ENCODE results near the gene LRRC58.
"Not testable (repeated sequence)": the region's sequence is repeated elsewhere in the genome, so short reads cannot be mapped to it uniquely, and the experiment has no call there.

The LRRC58 gene

DNA sequence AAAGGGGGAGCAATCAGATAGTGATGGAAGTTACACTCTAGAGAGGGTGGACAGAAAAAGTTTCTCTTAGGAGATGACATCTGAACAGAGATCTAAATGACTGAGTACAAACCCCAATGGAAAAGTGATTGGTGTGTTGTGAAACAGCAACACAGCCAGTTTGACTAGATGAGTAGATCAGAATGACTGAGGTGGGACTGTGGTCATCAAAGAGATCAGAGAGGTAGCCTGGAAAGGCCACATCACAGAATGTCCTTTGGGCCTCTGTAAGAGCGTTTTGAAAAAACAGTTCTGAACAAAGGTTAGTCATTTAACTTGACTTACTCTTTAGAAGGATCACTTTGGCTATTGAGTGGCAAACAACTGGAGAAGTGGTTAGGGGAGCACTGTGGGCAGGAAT, 10.6 kb downstream of the LRRC58 start:
- no peak for DNase-seq

DNA sequence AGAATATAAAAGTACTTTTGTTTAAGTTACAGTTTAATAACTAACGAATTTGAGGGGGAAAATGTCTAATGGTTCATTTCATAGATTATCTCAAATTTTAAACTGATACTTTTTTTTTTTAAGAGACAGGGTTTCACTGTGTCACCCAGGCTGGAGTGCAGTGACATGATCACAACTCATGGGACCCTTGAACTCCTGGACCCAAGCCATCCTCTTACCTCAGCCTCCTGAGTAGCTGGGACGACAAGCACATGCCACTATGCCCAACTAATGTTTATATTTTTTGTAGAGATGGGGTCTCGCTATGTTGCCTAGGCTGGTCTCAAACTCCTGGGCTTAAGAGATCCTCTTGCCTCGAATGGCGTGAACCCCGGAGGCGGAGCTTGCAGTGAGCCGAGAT, 16.5 kb downstream of the LRRC58 start:
- DNase-seq = no peak

DNA sequence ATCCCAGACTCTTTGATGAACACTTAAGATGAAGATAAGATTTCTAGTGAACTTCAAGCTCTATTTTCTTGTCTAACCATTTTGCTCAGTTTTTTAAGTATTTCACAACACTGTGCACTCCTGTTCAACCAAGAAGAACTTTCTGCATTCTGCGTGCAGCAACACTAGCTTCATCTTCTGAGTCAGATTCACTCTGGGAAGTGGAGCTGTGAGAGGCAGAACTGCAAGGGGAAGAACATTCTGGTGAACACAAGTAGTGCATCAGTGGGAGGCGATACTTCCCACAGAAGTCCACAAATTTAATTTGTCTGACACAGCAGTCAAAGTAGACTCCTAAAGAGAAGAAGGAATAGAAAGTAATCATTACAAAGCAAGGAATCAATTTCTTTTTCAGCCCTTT, 18.1 kb downstream of the LRRC58 start:
- DNase-seq = no peak

DNA sequence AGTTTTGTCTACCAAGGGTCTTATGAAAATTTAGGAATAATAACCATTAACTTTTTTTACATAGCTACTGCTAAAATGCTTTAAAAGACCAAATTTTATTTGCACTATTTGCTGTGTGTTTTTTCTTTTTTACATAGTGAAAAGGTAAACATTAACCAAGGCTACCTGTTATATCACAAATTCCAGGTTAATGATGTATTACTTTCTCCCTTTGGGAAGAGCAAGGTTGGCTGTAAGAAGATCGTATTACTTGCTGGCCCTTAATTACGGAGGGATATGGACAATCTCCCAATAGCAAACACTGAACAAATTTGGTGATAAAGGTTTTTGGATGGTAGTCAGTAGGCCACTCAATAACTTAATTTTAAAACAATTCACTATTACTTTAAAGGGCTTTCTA, 22.4 kb downstream of the LRRC58 start:
- no peak for DNase-seq

DNA sequence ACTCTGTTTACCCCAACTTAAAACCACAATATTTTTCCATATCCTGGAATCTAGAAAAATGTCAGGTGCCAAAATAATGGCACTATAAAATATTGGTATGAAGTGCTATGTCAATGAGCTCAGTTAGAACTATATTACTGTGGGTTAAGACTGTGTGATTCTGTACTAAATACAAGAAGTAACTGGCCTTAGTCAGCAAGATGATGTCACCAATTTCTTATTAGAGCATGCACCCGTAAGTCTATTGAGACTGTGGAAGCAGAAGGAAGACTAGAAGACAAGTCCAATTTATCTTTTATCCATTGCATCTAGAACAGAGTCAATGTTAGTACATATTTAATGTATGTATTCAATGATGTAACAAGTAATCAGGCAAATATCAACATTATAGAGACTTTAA, 25.0 kb downstream of the LRRC58 start:
- DNase-seq = peak; percentile 26

DNA sequence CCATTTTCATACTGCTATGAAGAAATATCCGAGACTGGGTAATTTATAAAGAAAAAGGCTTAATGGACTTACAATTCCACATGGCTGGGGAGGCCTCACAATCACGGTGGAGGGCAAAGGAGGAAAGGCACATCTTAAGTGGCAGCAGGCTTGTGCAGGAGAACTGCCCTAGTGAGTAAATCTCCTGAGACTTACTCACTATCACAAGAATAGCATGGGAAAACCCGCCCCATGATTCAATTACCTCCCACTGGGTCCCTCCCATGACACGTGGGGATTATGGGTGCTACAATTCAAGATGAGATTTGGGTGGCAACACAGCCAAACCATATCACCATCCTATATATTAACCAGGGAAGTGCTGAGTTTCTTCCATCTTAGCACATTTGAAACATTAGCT, 25.4 kb downstream of the LRRC58 start:
- DNase-seq = not testable (repeated sequence)

DNA sequence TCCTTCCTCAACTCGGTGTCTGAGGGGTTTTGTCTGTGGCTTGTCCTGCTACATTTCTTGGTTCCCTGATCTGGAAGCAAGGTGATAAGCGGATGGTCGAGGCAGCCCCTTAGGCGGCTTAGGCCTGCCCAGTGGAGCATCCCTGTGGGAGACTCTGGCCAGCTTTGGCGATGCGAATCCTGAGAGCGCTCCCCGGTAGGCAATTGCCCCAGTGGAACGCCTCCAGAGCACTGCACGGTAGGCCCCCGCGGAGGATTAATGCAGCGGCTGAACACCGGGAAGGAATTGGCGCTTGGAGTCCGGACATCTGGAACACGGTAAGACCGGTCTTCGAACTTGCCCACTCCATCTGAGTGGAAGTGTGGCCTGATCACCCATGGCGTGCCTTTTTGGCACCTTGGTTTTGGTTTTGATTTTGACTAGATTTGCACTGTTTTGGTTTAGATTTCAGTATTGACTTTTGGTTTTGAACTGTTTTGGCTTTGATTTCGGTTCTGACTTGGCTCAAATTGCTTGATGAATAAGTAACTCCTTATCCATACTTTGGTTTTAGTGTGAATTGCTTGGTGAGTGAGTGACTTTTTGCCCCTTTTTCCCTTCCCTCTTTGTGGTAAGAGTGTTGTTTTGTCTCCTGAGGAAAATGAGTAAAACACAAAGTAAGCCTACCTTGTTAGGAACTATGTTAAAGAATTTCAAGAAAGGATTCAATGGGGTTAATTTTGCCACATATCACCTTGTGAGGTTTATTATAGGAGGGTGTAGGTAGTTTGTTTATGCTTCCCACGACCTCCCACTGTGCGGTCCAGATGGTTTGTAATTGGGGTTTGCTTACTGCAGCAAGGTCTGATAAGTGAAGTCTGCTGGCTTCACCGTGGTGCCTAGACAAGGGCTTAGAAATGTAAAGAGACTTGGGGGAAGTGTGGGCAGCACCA, 37.0 kb downstream of the LRRC58 start:
- no peak for DNase-seq

DNA sequence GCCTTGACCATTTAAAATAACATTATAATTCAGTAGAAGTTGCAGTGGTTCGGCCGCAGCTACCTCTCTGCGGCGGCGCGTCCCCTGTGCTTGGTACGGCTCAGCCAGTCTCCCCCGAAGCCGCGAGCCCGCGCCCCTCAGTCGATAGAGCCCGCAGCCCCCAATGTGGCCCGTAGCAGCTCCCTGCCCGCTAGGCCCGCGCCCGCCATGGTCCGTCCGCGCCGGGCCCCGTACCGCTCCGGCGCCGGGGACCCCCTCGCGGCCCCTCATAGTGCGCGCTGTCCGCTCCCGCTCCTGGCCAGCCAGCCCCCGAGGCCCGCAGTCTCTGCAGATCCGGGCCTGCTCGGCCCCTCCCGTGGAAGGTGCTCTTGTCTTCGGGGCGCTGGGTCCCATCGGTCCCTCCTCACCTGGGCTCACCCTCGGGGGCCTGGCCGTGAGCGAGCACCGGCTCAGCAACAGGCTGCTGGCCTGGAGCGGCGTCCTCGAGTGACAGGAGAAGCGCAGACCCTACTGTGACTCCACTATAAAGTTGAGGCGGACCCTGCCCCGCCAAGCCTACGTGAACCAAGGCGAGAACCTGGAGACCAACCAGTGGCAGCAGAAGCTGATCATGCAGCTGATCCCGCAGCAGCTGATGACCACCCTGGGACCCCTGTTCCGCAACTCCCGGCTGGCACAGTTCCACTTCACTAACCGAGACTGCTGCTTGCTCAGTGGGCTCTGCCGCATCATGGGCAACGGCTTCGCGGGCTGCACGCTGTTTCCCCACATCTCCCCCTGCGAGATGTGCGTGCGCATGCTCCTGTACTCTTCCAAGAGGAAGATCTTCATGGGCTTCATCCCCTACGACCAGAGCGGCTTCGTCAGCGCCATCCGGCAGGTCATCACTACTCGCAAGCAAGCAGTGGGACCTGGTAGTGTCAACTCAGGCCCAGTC, 42.4 kb downstream of the LRRC58 start:
- no peak for DNase-seq

DNA sequence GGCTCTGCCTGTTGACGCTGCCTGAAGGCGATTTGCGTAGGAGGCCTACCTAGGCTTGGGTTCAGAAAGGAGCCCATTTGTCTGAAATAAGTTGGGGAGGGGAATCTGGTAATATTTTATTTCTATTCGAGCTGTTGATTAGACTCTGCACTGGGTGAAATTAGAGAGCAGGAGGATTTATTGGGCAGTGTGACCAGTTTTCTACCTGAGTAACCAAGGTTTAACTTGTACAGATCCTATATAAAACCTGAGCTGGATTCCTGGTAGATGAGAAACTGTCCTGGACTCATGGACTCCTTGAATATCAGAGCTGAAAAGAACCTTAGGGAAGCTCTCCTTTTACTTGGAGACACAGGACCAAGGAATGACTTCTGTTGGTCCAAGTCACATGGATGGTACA, 44.5 kb downstream of the LRRC58 start:
- DNase-seq = no peak

DNA sequence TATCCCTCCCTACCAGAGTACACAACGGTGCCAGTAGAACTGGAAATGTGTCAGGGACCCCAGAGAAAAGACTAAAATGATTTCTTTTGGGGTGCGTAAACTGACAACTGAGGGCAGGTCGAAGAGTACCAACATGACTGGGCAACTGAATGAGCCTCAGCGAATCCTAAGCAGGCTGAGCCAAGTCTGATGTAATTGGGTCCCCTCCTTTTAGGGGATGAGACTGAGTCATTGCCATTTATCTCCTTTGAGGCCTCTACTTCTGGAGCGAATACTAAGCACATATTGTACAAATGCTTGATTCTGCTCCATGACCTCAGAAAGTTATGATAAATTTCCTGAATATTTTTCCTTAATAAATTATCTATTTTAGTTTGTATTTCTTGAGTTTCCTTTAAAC, 46.8 kb downstream of the LRRC58 start:
- no peak for DNase-seq

DNA sequence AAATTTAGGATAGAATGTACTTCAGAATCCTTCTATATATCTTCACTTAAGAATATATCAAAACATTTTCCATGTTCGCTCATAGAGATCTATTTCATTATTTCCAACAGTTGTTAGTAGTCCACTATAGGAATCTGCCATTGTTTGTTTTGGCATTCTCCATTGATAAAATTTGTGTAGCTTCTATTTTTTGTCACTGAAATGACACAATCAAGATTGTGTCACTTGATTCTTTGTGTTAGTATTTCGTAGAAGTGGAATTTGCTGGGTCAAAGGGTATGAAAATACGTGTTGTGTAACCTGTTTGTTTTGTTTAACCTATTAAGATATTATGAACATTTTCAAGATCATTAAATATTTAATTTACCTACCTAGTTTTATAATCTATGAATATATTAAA, 48.2 kb downstream of the LRRC58 start:
- no peak for DNase-seq

DNA sequence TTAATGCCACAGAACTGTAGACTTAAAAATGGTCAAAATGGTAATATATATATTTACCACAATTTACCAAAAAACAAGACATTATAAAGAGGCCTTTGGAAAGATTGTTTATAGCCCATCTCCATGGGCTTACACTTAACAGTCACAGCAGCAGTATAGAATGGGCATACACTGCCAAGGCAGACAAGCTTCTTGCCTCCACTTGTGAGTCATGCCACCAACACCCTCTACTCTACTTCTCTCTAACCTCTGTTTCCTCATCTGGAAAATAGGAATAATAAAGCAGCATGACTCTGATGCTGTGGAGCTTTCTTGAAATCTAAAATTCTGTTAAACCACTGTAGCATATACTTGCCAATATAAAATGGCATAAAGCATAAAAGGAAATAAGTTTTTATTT, 49.8 kb downstream of the LRRC58 start:
- no peak for DNase-seq

DNA sequence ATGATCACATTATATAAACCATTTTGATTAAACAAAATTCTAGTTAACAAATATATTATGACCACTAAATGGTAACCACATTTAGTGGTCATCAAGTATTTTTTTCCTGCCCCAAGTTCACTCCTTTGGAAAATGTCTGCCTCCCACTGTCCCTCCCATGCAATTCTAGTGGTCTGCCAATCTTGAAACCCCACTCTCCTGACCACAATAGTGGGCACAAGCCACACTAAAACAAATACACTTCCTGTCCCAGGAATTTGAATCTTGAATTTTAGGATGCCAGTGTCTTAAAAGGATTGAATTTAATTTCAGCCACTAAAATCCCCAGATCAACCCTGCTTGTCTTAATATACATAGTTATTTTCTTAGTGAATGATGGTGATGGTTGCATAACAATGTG, 50.2 kb downstream of the LRRC58 start:
- no peak for DNase-seq

DNA sequence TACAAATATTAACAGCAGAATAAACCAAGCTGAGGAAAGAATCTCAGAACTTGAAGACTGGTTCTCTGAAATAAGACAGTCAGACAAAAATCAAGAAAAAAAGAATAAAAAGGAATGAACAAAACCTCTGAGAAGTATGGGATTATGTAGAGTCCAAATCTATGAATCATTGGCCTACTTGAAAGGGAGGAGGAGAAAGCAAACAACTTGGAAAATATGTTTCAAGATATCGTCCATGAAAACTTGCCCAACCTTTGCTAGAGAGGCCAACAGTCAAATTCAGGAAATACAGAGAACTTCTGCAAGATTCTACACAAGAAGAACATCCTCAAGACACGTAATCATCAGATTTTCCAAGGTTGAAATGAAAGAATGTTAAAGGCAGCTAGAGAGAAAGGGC, 57.6 kb downstream of the LRRC58 start:
- not testable (repeated sequence) for DNase-seq

DNA sequence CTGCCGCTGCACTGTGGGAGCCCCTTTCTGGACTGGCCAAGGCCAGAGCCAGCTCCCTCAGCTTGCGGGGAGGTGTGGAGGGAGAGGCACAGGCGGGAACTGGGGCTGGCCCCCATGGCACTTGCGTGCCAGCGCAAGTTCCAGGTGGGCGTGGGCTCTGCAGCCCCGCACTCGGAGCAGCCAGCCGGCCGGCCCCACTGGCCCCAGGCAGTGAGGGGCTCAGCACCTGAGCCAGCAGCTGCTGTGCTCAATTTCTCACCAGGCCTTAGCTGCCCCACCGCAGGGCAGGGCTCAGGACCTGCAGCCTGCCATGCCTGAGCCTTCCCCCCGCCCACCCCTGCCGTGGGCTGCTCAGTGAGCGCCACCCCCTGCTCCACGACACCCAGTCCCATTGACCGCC, 59.5 kb downstream of the LRRC58 start:
- DNase-seq = no peak

DNA sequence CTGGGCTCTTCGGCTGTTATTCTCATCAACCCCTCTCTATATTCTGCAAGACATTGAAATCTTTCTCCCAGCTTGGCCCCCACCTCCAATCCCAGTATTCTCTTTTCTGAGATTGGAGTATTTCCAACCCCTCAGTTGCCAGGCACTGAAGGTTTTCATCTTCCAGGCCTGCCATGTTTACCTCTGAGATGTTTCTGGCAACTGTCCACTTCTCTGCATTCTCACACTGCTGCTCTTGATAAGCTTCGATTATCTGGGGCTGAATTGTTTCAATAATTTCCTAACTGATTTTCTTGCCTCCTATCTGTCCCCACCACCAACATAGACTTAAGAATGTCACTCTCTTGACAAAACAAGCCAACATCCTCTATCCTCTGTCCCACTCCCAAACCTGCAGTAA, 62.7 kb downstream of the LRRC58 start:
- DNase-seq = no peak

DNA sequence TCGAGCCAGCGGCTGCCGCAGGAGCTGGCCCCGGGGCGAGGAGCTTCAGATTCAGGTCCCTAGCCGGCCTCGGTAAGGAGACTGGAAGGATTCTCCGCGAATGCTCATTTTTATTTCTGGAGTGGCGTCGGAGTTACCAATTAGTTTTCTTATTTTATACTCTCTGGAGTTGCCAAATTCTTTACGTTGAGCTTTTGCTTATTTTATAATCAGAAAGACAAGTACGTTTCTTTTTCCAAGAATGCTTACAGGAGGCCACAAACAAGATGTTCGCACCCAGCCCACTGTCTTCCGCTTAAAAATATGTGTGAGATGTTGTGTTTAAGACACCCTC, 63.7 kb downstream of the LRRC58 start:
- no peak for DNase-seq

DNA sequence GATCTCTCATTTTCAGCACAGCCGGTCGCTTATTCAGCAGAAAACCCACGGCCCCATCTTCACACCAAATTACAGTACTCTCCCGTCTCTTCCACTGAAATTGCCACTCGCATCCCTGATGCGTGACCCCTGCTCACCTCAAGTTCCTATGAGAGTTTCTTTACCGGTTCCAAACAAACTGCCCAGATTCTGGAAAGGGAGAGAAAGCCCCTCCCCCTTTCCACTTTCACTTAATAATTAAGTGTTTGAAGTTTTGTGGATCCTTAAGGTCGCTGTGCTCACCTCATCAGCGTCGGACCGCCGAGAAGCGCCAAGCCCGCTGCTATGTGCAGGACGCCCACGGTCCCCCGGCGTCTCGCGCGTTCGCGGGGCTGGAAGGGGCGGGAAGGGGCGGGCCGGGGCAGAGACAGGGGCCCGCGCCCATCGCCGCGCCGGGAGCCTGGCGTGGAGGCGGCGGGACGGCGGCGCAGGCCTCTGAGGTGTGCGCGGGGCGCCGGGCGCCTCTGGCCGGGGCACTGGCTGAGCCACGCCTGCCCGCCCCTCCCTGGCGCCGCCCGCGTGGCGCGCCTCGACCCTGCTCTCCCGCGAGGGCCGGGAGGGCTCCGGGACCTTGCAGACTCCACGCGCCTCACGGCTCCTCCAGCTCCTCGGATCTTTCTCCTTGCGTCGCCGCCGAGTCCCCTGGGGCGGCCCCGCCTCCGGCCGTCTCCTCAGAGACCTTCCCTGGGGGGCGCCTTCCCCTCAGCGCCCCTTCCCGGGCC, 64.2 kb downstream of the LRRC58 start, which contains the start of gene GPR156:
Gene GPR156, minus strand, starts transcription at position 476 of the 761 bp plus-strand sequence. CDS start 41,124 bp downstream, outside the sequence.
- no peak for DNase-seq

DNA sequence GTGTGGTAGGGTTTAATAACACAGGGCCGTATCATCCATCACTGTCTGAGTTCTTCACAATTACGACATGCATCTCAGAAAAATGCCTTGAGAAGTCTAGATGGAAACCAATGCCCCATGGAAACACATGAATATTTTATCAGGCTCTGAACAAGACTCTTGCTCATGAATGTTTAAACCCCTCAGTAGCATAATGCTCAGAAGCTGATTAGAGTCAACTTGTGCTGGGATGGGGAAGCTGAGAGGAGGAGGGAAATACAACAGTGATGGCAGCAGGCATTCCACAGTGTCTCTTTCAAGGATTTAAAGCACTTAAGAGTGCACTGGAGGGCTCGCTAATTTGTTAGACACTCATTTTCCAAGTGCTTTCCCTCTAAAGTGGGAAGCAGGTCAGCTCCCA, 67.9 kb downstream of the LRRC58 start:
- DNase-seq = no peak

DNA sequence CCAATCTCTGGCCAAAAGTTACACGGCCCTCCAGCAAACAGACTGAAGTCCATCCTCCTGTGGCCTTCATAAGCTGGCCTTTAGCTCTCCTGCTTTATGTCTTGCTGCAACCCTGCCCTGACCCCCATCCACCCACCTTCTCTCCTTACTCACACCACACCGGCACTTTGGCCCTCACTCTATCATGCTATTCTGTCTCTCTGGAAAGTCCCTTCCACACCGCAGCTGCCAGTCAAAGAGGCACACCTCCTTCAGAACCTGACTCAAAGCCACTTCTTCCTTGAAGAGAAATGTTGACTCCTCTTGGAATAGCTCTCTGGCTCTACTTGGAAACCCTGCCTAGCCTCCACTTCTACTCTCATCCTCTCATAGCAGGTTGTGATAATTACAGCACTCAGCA, 68.6 kb downstream of the LRRC58 start:
- DNase-seq = no peak

DNA sequence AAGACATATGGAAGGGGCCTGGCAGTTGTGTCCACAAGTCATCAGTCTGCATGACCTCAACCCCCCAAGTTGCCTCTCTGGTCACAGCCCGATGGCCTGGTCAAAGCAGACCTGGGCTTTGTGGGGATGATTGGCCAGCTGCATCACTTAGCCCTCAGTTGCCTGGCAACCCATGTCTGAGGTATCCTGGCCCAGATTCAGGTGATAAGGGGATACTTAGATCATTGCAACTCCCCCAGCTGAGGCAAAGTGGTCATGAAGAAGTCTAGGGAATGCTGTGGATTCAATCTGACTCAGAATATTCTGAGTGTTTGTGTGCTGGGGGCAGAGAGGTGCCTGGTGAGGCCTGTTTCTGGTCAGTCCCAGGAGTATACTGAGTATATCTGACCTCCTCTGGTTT, 69.1 kb downstream of the LRRC58 start:
- no peak for DNase-seq

DNA sequence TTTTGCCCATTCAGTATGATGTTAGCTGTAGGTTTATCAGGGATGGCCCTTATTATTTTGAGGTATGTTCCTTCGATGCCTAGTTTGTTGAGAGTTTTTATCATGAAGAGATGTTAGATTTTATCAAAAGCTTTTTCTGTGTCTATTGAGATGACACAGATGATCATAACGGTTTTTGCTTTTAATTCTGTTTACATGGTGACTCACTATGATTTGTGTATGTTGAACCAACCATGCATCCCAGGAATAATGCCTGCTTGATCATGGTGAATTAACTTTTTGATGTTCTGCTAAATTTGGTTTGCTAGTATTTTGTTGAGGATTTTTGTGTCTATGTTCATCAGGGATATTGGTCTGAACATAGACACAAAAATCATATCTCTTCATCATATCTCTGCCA, 72.4 kb downstream of the LRRC58 start:
- DNase-seq = no peak

DNA sequence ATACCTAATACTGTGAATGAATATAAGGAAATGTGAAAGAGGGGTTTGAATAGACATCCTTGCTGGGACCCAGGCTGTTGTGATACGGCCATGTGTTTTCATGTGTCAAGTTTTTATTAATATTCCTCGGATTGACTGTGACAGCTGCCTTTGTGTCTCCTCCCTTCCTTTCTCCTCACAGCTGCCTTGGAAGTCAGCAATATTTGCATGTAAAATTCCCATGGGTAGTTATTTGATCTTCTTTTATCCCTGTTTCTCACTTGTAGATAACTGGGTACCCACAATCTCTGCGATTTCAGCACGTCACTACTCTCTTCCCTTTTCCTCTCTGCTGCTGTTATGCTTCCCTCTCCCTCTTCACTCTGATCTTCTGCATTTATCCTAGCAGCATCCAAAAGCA, 73.5 kb downstream of the LRRC58 start:
- DNase-seq = no peak
